Measurements from ENCODE around the gene NCKAP1.

NCKAP1 gene

DNA sequence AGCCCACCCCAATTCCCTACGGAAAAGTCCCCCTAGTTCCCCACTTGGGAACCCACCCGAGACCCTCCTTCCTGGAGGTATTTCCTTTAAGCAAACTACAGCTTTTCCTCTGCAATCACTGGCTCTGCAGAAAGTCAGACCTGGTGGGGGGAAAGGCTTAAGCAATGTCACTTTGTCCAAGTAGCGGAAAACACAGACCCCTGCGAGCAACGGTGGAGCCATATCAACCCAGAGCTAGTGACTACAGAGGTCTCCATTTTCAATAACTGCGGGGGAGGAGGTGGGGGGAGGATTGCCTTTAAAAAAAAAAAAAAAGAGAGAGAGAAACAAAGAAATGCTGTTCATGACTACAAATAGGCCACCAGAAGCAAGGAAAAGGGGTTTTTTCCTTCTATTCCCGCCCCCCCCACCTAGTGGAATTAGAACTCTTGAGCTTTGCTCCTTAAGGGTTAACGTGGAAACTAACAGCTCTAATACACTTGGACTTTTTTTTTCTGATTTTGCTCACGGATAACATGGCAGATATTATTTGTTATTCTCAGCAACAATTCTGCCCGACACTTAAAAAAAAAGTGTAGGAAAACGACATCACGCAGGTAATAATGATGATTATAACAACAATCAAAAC lies 170.7 kb downstream of the NCKAP1 start:
- no peak for DNase-seq

DNA sequence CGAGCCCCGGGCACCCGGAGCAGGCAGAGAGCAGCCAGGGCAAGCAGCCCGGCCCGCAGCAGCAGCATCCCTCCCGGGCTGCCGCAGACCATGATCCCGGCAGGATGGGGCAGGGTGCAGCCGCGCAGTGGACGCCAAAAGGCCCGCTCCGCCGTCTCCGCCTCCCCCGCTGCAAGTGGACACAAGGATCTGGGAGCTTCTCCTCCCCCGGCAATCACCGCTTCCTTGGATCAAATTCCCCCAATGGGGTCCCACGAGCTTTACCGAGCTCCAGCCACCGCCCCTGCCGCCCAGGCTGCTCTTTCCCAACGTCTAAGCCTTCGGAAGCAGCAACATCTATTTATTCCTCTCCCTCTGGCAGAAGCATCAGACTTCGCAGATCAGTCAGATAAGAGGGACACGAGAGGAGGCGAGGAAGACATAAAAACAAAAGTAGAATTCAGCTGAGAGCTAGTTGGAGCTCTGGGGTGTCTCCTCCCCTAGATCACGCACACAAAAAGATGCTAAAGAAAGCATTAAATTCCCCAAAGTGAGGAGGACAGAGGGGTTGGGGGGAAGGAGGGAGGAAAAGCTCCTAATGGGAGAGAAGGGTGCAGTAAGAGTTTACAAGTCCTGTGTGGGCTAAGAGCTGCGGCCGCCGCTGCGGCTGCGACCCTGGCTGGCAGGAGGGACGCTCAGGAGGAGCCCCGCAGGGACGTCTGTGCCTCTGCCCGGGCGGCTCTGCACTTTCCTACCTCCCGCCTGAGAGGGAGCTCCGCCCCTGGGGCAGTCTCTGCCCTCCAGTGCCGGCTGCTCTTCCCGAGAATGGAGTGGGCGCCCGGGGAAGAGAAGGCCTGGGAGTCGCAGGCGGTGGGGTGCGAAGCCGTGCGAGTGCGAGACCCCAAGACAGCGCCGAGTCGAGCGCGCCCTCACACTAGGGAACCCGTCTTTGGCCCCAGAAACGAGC lies 171.5 kb downstream of the NCKAP1 start, which contains the start of gene FRZB:
Gene FRZB, minus strand, starts transcription at position 177 of the 946 bp plus-strand sequence. Its CDS starts 85 bp downstream, at position 92.
- DNase-seq = peak in 1 of 2 donors; percentile 9

DNA sequence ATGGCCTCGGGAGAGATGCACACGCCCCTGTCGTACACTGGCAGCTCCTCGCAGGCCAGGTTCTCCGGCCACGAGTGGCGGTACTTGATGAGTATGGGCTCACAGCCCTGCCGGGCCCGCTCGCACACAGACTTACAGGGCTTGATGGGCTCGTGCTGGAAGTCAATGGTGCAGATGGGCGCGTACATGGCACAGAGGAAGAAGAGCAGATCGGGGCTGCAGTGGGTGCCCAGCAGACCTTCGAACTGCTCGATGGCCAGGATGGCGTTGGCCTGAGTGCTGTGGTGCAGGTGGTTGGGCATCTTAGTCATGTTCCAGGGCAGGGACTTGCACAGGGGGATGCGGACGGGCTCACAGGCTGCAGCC lies 172.2 kb downstream of the NCKAP1 start:
- DNase-seq = no peak

DNA sequence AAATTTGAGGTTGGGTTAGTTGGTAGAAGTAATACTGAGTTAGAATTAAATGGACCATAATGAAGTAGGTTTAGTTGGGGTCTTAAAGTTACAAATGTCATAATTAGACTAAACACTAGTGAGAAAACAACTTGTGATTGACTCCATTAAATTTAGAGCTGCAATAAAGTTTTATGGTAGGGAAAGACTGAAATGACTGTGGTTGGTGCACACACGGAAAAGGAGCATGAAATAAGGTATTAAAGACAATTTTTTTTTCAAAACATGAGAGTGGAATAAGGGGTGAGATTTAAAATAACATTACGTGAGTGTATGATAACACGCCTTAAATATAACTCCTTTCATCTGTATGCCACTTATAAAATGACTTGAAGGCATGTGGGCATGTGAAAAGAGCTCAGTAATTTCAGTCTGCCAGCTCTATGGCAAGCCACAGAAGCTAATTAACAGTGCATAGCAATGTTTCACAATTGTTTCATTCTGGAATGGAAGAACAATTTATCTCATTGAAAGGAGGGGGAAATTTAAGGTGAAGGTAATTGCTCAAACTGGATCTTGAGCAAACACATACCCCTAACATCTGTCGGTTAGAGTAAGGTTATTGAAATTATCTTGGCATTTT lies 173.2 kb downstream of the NCKAP1 start:
- DNase-seq = no peak

DNA sequence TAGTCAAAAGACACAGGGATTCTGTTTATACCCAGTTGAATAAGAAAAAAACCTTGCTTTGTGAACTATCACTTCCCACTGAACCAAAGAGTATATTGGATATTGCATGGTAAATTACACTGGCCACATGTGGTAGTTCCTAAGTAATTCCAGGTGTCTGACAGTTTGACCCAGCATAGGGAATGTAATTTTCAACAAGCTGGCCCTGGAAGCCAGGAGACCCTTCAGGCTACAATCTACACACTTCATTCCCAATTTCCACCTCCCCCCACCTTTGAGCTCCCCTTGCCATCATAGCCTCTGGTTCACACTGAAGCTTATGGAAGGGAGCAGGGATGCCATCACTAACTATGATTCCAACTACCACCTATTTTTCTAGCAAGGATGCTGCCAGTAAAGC lies 174.6 kb downstream of the NCKAP1 start:
- DNase-seq = no peak

DNA sequence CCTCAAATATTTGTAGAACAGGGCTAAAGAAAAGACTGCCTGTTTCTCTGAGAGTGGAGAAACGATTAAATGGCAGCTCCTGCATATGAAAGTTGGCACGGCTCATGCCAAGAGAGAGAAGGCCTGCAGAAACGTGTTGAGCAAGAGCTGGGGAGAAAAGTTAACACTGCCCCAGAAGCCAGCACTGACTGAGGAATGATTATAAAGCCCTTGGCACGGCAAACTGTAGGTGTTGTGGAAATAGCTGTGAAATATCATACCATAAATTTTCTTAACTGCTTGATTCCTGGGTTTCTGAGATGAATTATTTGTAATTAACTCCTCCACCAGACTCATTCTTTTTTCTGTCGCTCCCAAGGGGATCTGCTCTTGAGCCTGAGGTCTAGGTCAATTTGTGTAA lies 176.2 kb downstream of the NCKAP1 start:
- DNase-seq = no peak

DNA sequence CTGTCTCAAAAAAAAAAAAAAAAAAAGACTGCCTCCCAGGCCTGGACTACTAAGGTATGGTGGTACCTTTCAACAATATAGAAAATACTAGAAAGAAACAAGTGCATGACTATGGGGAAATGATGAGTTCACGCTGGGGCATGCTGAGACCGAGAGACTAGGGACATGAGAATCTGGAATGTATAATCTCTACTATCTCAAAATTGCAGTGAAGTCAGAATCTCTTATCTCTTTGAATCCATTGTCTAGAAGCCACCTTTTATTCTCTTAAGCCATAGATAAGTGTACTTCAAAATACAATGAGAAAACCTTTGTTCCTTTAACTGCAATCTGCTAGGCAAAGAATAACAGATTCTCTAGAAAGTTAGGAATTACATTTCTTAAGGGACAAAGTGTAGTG lies 177.4 kb downstream of the NCKAP1 start:
- DNase-seq = no peak
